CD4-positive, alpha-beta T cell treated with Interleukin-4 for 1 hour (primary cell): ENCODE data around the gene ARL3.

Experiments
- DNase-seq, 2 donors: peaks; one replicate each; pipeline ENCODE4 v3.0.0-alpha.2; 2020 to 2022

Gene ARL3

GRCh38 chr10:102633287-102633686, 80.9 kb downstream of the ARL3 start:
- DNase-seq = peak; percentile 21 to 57

- DNase-seq = no peak
These were observed 81.6 kb downstream of the ARL3 start for GRCh38 chr10:102632394-102633111.

- DNase-seq = no peak
These were observed 82.4 kb downstream of the ARL3 start for GRCh38 chr10:102631525-102632393.

GRCh38 chr10:102630663-102631062, 83.5 kb downstream of the ARL3 start:
- no peak for DNase-seq

GRCh38 chr10:102629661-102630614, 84.3 kb downstream of the ARL3 start:
- DNase-seq = no peak

GRCh38 chr10:102628451-102628911, 85.7 kb downstream of the ARL3 start:
- no peak for DNase-seq

GRCh38 chr10:102627736-102628293, 86.4 kb downstream of the ARL3 start:
- DNase-seq = no peak

- no peak for DNase-seq
These were observed 86.9 kb downstream of the ARL3 start for GRCh38 chr10:102627291-102627735.

GRCh38 chr10:102626026-102626685, 88.0 kb downstream of the ARL3 start:
- DNase-seq = no peak

GRCh38 chr10:102624751-102625645, 89.2 kb downstream of the ARL3 start:
- no peak for DNase-seq

GRCh38 chr10:102624094-102624493, 90.1 kb downstream of the ARL3 start:
- no peak for DNase-seq
